Measurements from ENCODE around the gene SYNC.

- TF ChIP-seq CTCF (IDR thresholded peaks at IDR 0.05; ENCODE audit: low read depth, low read length) (no peak), EZH2phosphoT487 (IDR thresholded peaks at IDR 0.05; ENCODE audit: low read depth) (no peak)
Measured at GRCh38 chr1:32718036-32718435, 15.5 kb upstream of the SYNC start.

Data from OCI-LY3 (cell line).